Activated T-cell treated with anti-CD3 and anti-CD28 coated beads for 24 hours (primary cell): ENCODE measurements around the gene TRMT1.
"Not testable (repeated sequence)": the region's sequence is repeated elsewhere in the genome, so short reads cannot be mapped to it uniquely, and the experiment has no call there.

Source experiments
- DNase-seq: peaks from one replicate; pipeline ENCODE4 v3.0.0-alpha.2; 2020; ENCODE audit warnings: low read depth

The TRMT1 gene

GRCh38 chr19:13150187-13150930 lies 33.8 kb upstream of the TRMT1 start, which contains the start of the genes IER2 and STX10:
IER2 (plus strand) TSS chr19:13150411; CDS start chr19:13153187, 2,776 bp downstream.
STX10 (minus strand) TSS chr19:13150375; CDS start chr19:13150173, 202 bp downstream.
- DNase-seq = peak; percentile 92

GRCh38 chr19:13149628-13150186 lies 33.2 kb upstream of the TRMT1 start:
- no peak for DNase-seq

- not testable (repeated sequence) for DNase-seq
These were observed 32.7 kb upstream of the TRMT1 start for GRCh38 chr19:13149173-13149627.

GRCh38 chr19:13146763-13147563 lies 30.4 kb upstream of the TRMT1 start:
- DNase-seq = no peak

GRCh38 chr19:13139633-13140311 lies 23.2 kb upstream of the TRMT1 start:
- no peak for DNase-seq

- DNase-seq = no peak
These were observed 22.3 kb upstream of the TRMT1 start for GRCh38 chr19:13138916-13139198.

- no peak for DNase-seq
These were observed 21.8 kb upstream of the TRMT1 start for GRCh38 chr19:13138171-13138915.

- DNase-seq = no peak
These were observed 20.8 kb upstream of the TRMT1 start for GRCh38 chr19:13137290-13137794.

- no peak for DNase-seq
These were observed 18.8 kb upstream of the TRMT1 start for GRCh38 chr19:13135068-13136062.

GRCh38 chr19:13134626-13135025 lies 18.1 kb upstream of the TRMT1 start:
- DNase-seq = no peak

- no peak for DNase-seq
These were observed 16.8 kb upstream of the TRMT1 start for GRCh38 chr19:13133241-13133870.

GRCh38 chr19:13132471-13133180 lies 16.1 kb upstream of the TRMT1 start:
- peak; percentile 56 for DNase-seq

- DNase-seq = no peak
These were observed 14.4 kb upstream of the TRMT1 start for GRCh38 chr19:13130886-13131490.

GRCh38 chr19:13129384-13129783 lies 12.8 kb upstream of the TRMT1 start:
- DNase-seq = no peak

GRCh38 chr19:13128583-13128982 lies 12.0 kb upstream of the TRMT1 start:
- no peak for DNase-seq

GRCh38 chr19:13127811-13128575 lies 11.5 kb upstream of the TRMT1 start:
- no peak for DNase-seq

GRCh38 chr19:13127051-13127450 lies 10.5 kb upstream of the TRMT1 start:
- no peak for DNase-seq
